A673 (cell line): ENCODE data around the gene CDSN.

Source experiments
- EZH2 ChIP-seq: fragments of 200-600 bp; sonication (generic); IDR thresholded peaks from 2 replicates; pipeline ENCODE4 v1.6.1; 2017; ENCODE audit warnings: borderline replicate concordance, low read depth, mild to moderate bottlenecking, mixed read lengths, antibody characterized with exemption, low read length; ENCODE audit not compliant: poor library complexity, severe bottlenecking
- TF ChIP-seq, protein P1 (sequence below): fragments of 300-800, 200-600 bp; sonication (generic); conservative IDR thresholded peaks from 2 replicates; pipeline ENCODE4 v1.5.1; 2017; ENCODE audit warnings: low read depth, mild to moderate bottlenecking, antibody characterized with exemption, low read length, moderate library complexity, mixed read lengths

DNA sequence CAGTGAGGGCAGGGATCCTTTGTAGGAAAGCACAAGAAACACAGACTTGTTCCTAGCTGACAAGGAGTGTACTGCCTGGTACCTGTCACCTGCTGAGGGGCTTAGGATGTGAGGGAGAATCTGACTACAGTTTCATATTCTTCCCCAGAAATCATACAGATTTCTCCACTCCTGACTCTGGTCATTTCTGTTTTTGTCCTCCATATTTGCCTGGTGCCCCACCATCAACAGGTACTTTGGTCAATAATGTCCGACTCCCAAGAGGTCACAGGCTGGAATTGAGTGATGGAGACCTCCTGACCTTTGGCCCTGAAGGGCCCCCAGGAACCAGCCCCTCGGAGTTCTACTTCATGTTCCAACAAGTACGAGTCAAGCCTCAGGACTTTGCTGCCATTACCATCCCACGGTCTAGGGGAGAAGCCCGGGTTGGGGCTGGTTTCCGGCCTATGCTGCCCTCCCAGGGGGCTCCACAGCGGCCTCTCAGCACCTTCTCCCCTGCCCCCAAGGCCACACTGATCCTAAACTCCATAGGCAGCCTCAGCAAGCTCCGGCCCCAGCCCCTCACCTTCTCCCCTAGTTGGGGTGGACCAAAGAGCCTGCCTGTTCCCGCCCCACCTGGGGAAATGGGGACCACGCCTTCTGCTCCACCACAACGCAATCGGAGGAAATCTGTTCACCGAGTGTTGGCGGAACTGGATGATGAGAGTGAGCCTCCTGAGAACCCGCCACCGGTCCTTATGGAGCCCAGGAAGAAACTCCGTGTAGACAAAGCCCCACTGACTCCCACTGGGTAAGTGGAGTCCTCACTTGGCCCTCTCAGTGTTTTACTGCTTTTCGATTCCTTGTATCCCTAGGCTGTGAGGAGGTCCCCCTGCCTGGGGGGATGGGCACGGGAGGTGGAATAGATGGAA is 41.2 kb upstream of the CDSN start:
- TF ChIP-seq, protein P1, sequence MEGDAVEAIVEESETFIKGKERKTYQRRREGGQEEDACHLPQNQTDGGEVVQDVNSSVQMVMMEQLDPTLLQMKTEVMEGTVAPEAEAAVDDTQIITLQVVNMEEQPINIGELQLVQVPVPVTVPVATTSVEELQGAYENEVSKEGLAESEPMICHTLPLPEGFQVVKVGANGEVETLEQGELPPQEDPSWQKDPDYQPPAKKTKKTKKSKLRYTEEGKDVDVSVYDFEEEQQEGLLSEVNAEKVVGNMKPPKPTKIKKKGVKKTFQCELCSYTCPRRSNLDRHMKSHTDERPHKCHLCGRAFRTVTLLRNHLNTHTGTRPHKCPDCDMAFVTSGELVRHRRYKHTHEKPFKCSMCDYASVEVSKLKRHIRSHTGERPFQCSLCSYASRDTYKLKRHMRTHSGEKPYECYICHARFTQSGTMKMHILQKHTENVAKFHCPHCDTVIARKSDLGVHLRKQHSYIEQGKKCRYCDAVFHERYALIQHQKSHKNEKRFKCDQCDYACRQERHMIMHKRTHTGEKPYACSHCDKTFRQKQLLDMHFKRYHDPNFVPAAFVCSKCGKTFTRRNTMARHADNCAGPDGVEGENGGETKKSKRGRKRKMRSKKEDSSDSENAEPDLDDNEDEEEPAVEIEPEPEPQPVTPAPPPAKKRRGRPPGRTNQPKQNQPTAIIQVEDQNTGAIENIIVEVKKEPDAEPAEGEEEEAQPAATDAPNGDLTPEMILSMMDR = no peak
- TF ChIP-seq EZH2 = no peak
